ENCODE results near the gene AGAP6.
"Not testable (repeated sequence)": the region's sequence is repeated elsewhere in the genome, so short reads cannot be mapped to it uniquely, and the experiment has no call there.

DNA sequence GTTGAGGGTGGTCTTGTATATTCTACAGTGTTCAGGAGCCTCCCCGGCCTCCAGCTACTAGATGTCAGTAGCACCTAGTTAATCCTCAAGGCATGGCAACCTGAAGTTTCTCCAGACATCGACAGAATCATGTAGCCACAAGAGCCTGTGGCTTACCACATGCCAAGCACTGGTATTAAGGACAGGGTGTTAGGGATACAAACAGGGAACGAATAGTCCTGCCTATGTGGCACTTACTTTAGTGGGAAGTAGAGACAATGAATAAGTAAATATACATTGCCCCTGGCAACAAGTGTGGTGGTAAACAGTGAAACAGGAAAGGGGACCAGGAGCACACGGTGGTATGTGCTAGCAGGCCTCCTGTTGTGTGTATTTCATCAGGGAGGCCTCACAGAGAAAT is 47.1 kb downstream of the AGAP6 start:
- not testable (repeated sequence) for TF ChIP-seq EZH2 (IDR thresholded peaks at IDR 0.05; ENCODE audit: low read depth)
- TF ChIP-seq, protein P1, sequence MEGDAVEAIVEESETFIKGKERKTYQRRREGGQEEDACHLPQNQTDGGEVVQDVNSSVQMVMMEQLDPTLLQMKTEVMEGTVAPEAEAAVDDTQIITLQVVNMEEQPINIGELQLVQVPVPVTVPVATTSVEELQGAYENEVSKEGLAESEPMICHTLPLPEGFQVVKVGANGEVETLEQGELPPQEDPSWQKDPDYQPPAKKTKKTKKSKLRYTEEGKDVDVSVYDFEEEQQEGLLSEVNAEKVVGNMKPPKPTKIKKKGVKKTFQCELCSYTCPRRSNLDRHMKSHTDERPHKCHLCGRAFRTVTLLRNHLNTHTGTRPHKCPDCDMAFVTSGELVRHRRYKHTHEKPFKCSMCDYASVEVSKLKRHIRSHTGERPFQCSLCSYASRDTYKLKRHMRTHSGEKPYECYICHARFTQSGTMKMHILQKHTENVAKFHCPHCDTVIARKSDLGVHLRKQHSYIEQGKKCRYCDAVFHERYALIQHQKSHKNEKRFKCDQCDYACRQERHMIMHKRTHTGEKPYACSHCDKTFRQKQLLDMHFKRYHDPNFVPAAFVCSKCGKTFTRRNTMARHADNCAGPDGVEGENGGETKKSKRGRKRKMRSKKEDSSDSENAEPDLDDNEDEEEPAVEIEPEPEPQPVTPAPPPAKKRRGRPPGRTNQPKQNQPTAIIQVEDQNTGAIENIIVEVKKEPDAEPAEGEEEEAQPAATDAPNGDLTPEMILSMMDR (conservative IDR thresholded peaks at IDR 0.05) = not testable (repeated sequence)
